ENCODE results near the gene TNS4.

Gene TNS4

DNA sequence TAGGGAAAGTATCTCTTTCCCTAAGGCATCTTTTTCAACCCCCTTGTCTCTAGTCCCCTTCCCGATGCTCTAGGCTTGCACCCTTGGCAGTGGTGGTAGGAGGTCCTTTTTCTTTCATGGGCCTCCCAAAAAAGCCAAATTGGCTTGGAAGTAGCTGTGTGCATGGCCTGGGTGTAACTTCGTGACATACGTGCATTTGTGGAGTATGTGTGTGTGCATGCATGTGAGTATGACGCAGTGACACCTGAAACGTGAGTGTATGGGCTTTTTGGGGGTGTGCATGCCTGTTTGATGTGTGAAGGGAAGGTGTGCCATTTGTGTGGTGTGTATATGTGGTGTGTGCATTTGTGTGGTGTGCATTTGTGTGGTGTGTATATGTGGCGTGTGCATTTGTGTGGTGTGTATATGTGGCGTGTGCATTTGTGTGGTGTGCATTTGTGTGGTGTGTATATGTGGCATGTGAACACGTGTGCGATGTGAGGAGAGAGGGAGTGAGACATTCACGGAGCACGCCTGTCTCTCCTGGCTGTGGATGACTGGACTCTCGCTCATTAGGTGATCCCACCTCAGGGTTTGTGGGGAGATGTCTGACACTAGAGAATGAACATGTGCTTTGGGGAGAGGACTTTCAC, 42.5 kb downstream of the TNS4 start:
- no peak for DNase-seq (ENCODE audit: low spot score)
- in situ Hi-C loops (cut with MboI; ENCODE audit: low pct_unique_long_range_greater_than_20kb, low sequenced_read_pairs, unreplicated experiment): no loop called here
- TF ChIP-seq, protein P1, sequence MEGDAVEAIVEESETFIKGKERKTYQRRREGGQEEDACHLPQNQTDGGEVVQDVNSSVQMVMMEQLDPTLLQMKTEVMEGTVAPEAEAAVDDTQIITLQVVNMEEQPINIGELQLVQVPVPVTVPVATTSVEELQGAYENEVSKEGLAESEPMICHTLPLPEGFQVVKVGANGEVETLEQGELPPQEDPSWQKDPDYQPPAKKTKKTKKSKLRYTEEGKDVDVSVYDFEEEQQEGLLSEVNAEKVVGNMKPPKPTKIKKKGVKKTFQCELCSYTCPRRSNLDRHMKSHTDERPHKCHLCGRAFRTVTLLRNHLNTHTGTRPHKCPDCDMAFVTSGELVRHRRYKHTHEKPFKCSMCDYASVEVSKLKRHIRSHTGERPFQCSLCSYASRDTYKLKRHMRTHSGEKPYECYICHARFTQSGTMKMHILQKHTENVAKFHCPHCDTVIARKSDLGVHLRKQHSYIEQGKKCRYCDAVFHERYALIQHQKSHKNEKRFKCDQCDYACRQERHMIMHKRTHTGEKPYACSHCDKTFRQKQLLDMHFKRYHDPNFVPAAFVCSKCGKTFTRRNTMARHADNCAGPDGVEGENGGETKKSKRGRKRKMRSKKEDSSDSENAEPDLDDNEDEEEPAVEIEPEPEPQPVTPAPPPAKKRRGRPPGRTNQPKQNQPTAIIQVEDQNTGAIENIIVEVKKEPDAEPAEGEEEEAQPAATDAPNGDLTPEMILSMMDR (IDR thresholded peaks at IDR 0.05; ENCODE audit: extremely low read depth, insufficient read depth, missing control alignments): no peak

DNA sequence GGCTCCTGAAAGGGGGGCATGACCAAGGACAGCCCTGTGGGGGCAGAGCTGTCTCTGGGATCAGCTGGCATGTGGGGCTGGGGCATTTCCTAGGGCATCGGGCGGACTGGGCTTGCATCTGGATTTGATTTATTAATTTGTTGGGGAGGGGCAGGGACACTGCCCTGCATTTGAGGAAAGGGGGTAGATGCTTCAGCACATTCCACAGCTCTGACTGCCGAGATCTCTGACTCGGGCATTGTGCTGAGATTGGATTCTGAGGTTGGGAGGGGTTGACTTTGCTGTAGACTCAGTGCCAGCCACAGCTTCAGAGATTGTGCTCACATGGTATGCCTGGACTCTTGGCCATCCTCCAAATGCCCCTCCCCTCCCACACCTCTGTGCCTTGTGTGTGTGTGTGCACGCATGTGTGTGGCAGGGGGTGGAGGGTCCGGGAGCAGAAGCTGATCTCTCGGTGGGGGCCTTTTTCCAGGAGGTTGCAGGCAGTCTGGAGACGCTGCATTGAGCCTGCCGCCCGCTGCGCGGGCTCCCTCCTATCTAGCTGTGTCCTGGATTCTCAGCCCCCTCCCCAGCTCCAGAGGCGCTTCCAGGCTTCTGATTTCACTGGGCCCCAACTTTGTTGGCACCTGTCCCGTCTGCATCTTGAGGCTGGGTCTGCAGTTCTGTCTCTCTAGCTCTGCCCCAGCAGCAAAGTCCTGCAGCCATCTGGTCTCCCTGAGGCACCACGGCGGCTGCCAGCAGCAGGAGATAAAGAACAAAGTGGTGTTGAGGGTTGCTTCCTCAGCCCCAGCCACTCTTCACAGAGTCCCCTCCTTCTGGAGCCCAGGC, 43.2 kb downstream of the TNS4 start:
- DNase-seq (ENCODE audit: low spot score): no peak
- TF ChIP-seq, protein P1 (IDR thresholded peaks at IDR 0.05; ENCODE audit: extremely low read depth, insufficient read depth, missing control alignments): no peak
- in situ Hi-C loops (cut with MboI; ENCODE audit: low pct_unique_long_range_greater_than_20kb, low sequenced_read_pairs, unreplicated experiment): no loop called here

DNA sequence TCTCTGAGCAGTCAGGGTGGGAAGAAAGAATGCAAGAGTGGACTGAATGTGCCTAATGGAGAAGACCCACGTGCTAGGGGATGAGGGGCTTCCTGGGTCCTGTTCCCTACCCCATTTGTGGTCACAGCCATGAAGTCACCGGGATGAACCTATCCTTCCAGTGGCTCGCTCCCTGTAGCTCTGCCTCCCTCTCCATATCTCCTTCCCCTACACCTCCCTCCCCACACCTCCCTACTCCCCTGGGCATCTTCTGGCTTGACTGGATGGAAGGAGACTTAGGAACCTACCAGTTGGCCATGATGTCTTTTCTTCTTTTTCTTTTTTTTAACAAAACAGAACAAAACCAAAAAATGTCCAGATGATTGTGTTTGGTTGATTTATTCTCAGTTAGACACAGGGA, 44.1 kb downstream of the TNS4 start:
- DNase-seq (ENCODE audit: low spot score): no peak
- in situ Hi-C loops (cut with MboI; ENCODE audit: low pct_unique_long_range_greater_than_20kb, low sequenced_read_pairs, unreplicated experiment): no loop called here
- TF ChIP-seq, protein P1 (IDR thresholded peaks at IDR 0.05; ENCODE audit: extremely low read depth, insufficient read depth, missing control alignments): no peak

DNA sequence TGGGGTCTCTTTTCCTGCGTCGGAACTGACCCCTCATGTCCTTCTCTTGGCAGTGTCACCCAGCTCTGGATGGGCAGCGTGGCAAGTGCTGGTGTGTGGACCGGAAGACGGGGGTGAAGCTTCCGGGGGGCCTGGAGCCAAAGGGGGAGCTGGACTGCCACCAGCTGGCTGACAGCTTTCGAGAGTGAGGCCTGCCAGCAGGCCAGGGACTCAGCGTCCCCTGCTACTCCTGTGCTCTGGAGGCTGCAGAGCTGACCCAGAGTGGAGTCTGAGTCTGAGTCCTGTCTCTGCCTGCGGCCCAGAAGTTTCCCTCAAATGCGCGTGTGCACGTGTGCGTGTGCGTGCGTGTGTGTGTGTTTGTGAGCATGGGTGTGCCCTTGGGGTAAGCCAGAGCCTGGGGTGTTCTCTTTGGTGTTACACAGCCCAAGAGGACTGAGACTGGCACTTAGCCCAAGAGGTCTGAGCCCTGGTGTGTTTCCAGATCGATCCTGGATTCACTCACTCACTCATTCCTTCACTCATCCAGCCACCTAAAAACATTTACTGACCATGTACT, 44.9 kb downstream of the TNS4 start:
- in situ Hi-C loops (cut with MboI; ENCODE audit: low pct_unique_long_range_greater_than_20kb, low sequenced_read_pairs, unreplicated experiment): no loop called here
- TF ChIP-seq, protein P1 (IDR thresholded peaks at IDR 0.05; ENCODE audit: extremely low read depth, insufficient read depth, missing control alignments): no peak
- DNase-seq (ENCODE audit: low spot score): no peak

DNA sequence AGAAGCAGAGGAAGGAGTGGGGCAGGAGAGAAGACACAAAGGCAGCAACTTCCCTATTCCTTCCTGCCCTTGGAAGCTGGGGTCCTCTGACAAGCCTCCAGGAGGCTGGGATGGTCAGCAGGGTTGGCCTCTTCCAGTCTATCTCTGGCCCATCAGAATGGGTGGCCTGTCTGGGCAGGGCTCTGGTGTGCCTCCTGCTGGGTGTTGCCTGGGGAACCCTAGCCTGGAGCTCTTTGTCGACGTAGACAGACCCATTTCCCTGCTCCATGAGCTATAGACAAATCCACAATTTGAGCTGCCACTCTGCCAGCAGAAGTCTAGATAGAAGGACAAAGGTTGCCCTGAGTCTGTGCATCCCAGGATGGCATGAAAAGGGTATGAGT, 46.8 kb downstream of the TNS4 start:
- in situ Hi-C loops (cut with MboI; ENCODE audit: low pct_unique_long_range_greater_than_20kb, low sequenced_read_pairs, unreplicated experiment): no loop called here
- TF ChIP-seq, protein P1 (IDR thresholded peaks at IDR 0.05; ENCODE audit: extremely low read depth, insufficient read depth, missing control alignments): no peak
- DNase-seq (ENCODE audit: low spot score): no peak

DNA sequence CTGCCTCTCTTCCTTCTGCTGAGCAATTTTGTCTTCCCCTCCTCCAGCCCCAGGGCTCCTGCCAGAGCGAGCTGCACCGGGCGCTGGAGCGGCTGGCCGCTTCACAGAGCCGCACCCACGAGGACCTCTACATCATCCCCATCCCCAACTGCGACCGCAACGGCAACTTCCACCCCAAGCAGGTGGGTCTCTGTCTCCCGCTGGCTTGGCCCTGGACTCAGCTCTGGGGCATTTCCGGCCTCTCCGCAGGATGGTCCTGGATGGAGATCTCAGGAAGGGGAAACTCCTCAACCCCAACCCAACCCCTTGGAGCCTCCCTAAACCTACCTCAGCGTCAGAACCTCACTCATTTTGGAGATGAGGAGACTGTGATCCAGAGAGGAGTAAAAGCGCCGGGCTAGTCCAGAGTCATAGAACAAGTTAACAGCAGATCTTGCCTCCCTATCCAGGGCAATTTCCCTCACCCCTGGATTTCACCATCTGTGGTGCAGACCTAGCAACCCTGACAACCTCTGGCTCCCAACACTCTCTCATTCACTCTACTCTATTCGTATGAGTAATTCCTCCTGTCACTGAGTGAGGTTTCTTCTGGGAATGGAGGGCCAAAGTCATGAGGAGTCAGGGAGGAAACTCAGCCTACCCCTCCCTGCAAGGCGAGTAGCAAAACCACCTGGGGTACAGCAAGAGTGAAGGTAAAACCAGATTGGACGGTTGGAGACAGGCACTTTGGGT, 47.4 kb downstream of the TNS4 start:
- TF ChIP-seq, protein P1 (IDR thresholded peaks at IDR 0.05; ENCODE audit: extremely low read depth, insufficient read depth, missing control alignments): no peak
- in situ Hi-C loops (cut with MboI; ENCODE audit: low pct_unique_long_range_greater_than_20kb, low sequenced_read_pairs, unreplicated experiment): no loop called here
- DNase-seq (ENCODE audit: low spot score): no peak

Measured in GM13977 (cell line).